Stomach (tissue), 9 donors: ENCODE results near the gene KCNF1. TPM values are rescaled to one million over a fixed set of nuclear protein-coding genes. Genes with fewer than 3 reads are reported as not detected.

ENCODE experiments used
- DNase-seq, 2 donors: peaks; one replicate each; pipeline versions ENCODE4 v3.0.0 to v3.0.0-alpha.2; 2013 to 2019
- H3K27ac ChIP-seq, 5 donors: fragments of 200-600 bp in 4 of 5; sonication (generic) in 4 of 5; one replicate each; pipeline ENCODE4 v1.5.1; 2013 to 2019; ENCODE audit warnings: mild to moderate bottlenecking in 1 of 5, moderate library complexity in 1 of 5
- H3K27me3 ChIP-seq, 3 donors: fragments of 200-600 bp; sonication (generic); one replicate each; pipeline ENCODE4 v1.5.1; 2017 to 2019; ENCODE audit warnings: mixed run types in 1 of 3
- H3K36me3 ChIP-seq, 4 donors: fragments of 200-600 bp; sonication (generic); 1 replicate in 3 of 4; 2 replicates in 1 of 4; pipeline ENCODE4 v1.5.1; 2016 to 2019
- H3K4me1 ChIP-seq, 4 donors: fragments of 200-600 bp; sonication (generic); one replicate each; pipeline ENCODE4 v1.5.1; 2016 to 2019
- H3K4me3 ChIP-seq, 4 donors: fragments of 200-600 bp; sonication (generic) in 3 of 4; one replicate each; pipeline ENCODE4 v1.5.1; 2016 to 2019; ENCODE audit warnings: mild to moderate bottlenecking in 1 of 4
- H3K9me3 ChIP-seq, 4 donors: fragments of 200-600 bp; sonication (generic); one replicate each; pipeline ENCODE4 v1.5.1; 2016 to 2019
- EP300 ChIP-seq: sonication (generic); formaldehyde crosslinking; IDR thresholded peaks from one replicate; pipeline ENCODE4 v1.6.1; 2017; ENCODE audit warnings: antibody characterized with exemption
- POLR2A ChIP-seq, 4 donors: fragments of 450-650 bp; IDR thresholded peaks; one replicate each; pipeline ENCODE4 v1.6.1; 2016; ENCODE audit warnings: antibody characterized with exemption in 4 of 4, control low read depth in 2 of 4, mild to moderate bottlenecking in 1 of 4, moderate library complexity in 1 of 4
- POLR2AphosphoS5 ChIP-seq, 3 donors: sonication (generic); formaldehyde crosslinking; IDR thresholded peaks; one replicate each; pipeline ENCODE4 v1.6.1; 2016; ENCODE audit warnings: antibody characterized with exemption in 3 of 3
- WGBS, 5 donors: extraction: QIAGEN DNeasy Blood & Tissue Kit in 3 of 5; methylation state at CpG; one replicate each; pipeline versions ENCODE4 v1.1.5 to v1.1.7; 2013 to 2018; 5-methylcytosine and 5-hydroxymethylcytosine counted together
- intact Hi-C: fragments of 100-400 bp; cut with DNase I; formaldehyde crosslinking; loops from one replicate; pipeline ENCODE4 v1.15.1; 2023; ENCODE audit warnings: low total_unique reads
- polyA plus RNA-seq, 3 donors: library from polyadenylated mRNA; stranded (reverse); fragments of 200-250 nt; gene quantifications; one replicate each; pipeline ENCODE4 v1.2.3, GENCODE V29; 2013
- total RNA-seq, 5 donors: library from RNA; depleted of rRNA; stranded (reverse); fragments of >200 nt; gene quantifications; one replicate each; pipeline versions ENCODE4 v1.1.0 to v1.2.3, GENCODE V29; 2014 to 2016
- TF ChIP-seq, protein P1 (sequence below), 7 experiments: fragments of 450-650 bp in 4 of 7; fragments of 200-600 bp in 3 of 7; sonication (generic) in 3 of 7; IDR thresholded peaks; one replicate each; pipeline ENCODE4 v1.5.1; 2016 to 2019; ENCODE audit warnings: antibody characterized with exemption in 7 of 7, control low read depth in 2 of 7, mild to moderate bottlenecking in 1 of 7
- donor health status: healthy with polysubstance abuse.
- donor health status: Bipolar disorder and iron deficiency.
- donor health status: healthy.

The KCNF1 gene
- total and polyA plus RNA-seq, 8 donors: 0.05 to 0.92 (median 0.58) TPM; not detected in 4

DNA sequence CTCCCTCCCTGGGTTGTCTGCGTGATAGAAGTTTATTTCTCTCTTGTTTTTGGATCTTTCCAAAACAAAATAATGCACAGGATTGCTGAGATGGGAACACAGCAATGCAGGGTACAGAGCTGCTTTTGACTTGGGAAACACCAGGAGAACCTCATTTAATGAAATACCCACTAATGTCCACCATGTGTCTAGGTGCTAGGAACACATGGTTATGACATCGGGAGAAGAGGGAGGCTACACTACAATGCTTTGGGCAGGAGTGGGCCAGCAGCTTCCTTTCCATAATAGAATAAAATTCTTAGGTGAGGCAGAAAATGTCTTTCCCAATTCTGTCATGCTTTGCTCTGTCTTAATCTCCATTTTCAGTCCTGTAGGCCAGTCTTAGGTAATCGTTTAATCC lies 29.2 kb upstream of the KCNF1 start:
- no peaks in the 10 kb centered on the region for H3K36me3 ChIP-seq
- peaks cover 0 to 11% (median 4%) of the 10 kb centered on the region in 4 donors for H3K4me1 ChIP-seq
- no peak overlapping the region for H3K27ac ChIP-seq
- H3K27me3 ChIP-seq: peaks cover 0 to 5% (median 0%) of the 10 kb centered on the region in 3 donors
- 77 to 84% (median 82%) methylated on average over 3 of the region's 3 CpGs for WGBS, 5 donors
- no peak for DNase-seq
- intact Hi-C loops: no loop called here
- TF ChIP-seq, protein P1, sequence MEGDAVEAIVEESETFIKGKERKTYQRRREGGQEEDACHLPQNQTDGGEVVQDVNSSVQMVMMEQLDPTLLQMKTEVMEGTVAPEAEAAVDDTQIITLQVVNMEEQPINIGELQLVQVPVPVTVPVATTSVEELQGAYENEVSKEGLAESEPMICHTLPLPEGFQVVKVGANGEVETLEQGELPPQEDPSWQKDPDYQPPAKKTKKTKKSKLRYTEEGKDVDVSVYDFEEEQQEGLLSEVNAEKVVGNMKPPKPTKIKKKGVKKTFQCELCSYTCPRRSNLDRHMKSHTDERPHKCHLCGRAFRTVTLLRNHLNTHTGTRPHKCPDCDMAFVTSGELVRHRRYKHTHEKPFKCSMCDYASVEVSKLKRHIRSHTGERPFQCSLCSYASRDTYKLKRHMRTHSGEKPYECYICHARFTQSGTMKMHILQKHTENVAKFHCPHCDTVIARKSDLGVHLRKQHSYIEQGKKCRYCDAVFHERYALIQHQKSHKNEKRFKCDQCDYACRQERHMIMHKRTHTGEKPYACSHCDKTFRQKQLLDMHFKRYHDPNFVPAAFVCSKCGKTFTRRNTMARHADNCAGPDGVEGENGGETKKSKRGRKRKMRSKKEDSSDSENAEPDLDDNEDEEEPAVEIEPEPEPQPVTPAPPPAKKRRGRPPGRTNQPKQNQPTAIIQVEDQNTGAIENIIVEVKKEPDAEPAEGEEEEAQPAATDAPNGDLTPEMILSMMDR (IDR thresholded peaks at IDR 0.05): no peak
- no peak for TF ChIP-seq POLR2AphosphoS5 (IDR thresholded peaks at IDR 0.05)
- TF ChIP-seq EP300: no peak
- no peak for TF ChIP-seq POLR2A (IDR thresholded peaks at IDR 0.05)
- no peak overlapping the region for H3K4me3 ChIP-seq
- H3K9me3 ChIP-seq: no peaks in the 10 kb centered on the region

DNA sequence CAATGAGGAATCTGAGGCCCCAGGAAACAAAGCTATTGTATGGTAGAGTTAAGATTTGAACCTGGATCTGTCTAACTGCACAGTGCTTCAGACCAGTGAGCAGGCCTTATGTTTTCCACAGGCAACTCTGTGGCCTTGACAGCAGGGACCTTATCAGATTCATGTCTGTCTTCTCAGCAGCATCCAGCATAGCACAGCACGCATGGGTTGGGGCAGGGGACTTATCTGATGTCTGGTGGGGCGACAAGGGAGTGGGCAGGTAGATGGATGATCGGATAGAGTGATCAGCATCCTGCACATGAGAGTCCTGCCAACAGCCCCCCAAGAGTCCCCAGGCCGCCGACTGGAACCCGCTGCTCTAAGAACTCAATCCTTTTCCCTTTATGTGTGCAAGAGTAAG lies 28.7 kb upstream of the KCNF1 start:
- H3K27ac ChIP-seq: no peak overlapping the region
- H3K4me3 ChIP-seq: no peak overlapping the region
- H3K36me3 ChIP-seq: no peaks in the 10 kb centered on the region
- H3K9me3 ChIP-seq: no peaks in the 10 kb centered on the region
- TF ChIP-seq EP300 (no peak), POLR2A (IDR thresholded peaks at IDR 0.05) (no peak), POLR2AphosphoS5 (IDR thresholded peaks at IDR 0.05) (no peak)
- TF ChIP-seq, protein P1 (IDR thresholded peaks at IDR 0.05): no peak
- intact Hi-C loops: no loop called here
- H3K27me3 ChIP-seq: peaks cover 0 to under 1% (median 0%) of the 10 kb centered on the region in 3 donors
- DNase-seq: no peak
- peaks cover 0 to 11% (median 4%) of the 10 kb centered on the region in 4 donors for H3K4me1 ChIP-seq
- 76 to 89% (median 85%) methylated on average over 6 of the region's 6 CpGs for WGBS, 5 donors

DNA sequence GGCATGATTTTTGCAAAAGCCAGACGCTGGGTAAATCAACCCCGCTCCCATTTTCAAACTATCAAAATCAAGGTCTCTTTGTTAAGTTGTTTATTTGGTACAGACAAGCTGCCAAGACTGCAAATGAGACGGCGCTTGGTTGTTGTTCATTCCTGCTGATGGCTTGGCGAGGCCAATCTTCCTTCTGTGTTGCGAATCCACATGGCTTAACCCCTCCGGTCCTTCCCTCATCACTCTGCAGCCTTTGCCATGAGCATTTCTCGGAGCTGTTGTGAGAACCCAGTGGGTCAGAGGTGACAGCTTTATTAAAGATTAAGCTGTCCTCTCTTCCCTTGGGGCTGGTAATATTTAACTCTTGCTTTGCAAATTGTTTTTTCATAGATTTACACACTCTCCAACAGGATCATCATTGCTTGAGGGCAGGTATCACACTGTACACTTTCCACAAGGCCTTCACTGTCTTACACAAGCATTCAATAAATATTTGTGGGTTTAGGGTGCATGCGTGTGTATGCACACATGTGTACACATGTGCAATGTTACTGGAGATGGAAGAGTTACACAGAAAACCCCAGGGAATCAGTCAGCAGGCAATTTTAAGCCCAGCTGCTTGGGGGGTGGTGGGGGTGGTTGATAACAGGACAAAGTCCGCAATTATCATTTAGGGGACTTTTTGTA lies 27.8 kb upstream of the KCNF1 start:
- H3K4me1 ChIP-seq: peaks cover 0 to 11% (median 4%) of the 10 kb centered on the region in 4 donors
- H3K9me3 ChIP-seq: no peaks in the 10 kb centered on the region
- no peak overlapping the region for H3K4me3 ChIP-seq
- no peaks in the 10 kb centered on the region for H3K36me3 ChIP-seq
- H3K27ac ChIP-seq: no peak overlapping the region
- H3K27me3 ChIP-seq: peaks cover 0 to 5% (median 0%) of the 10 kb centered on the region in 3 donors
- 34 to 60% (median 41%) methylated on average over 10 of the region's 10 CpGs for WGBS, 5 donors
- intact Hi-C loops: no loop called here
- TF ChIP-seq POLR2A (IDR thresholded peaks at IDR 0.05) (no peak), EP300 (no peak), POLR2AphosphoS5 (IDR thresholded peaks at IDR 0.05) (no peak)
- TF ChIP-seq, protein P1 (IDR thresholded peaks at IDR 0.05): no peak
- DNase-seq: peak in 1 of 2 donors; percentile 35

DNA sequence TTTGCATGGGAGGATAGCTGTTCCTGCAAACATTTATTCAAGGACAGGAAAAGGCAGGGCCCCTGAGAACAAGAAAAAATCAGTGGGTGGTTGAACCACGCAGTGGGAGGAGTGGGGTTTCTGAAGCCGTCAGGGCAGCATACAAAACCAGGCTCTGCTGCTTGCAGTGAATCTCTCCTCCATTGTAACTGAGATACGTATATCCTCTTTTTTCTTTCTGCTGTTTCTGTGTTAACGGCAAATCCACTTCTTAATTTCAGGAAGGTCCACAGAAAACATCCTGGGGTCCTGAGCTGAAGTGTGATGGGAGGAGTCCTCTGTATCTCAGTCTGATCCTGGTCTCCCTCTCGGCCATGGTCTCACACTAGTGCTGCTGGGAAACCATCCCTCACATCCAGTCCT lies 27.2 kb upstream of the KCNF1 start:
- intact Hi-C loops: no loop called here

More for the DNA sequence above, 27.2 kb upstream of the KCNF1 start:
- Histone ChIP-seq H3K27me3 (peaks cover 0 to 10% (median 0%) of the 10 kb centered on the region in 3 donors), H3K4me3 (no peak overlapping the region), H3K27ac (no peak overlapping the region), H3K4me1 (peaks cover 0 to 11% (median 4%) of the 10 kb centered on the region in 4 donors), H3K9me3 (no peaks in the 10 kb centered on the region), H3K36me3 (no peaks in the 10 kb centered on the region)
- peak in 1 of 2 donors; percentile 48 for DNase-seq
- WGBS, 5 donors: 38 to 53% (median 45%) methylated on average over 5 of the region's 5 CpGs
- TF ChIP-seq POLR2A (IDR thresholded peaks at IDR 0.05) (no peak), EP300 (no peak), POLR2AphosphoS5 (IDR thresholded peaks at IDR 0.05) (no peak)
- TF ChIP-seq, protein P1 (IDR thresholded peaks at IDR 0.05): no peak
